K562 (cell line): ENCODE measurements around the gene ZNF774. TPM values are rescaled to one million over a fixed set of nuclear protein-coding genes. Genes with fewer than 3 reads are reported as not detected.

Source experiments
- ATAC-seq: fragments of 200-7000 bp; cut with Tn5 transposase; 3 replicates; pipeline ENCODE4 v1.9.1; 2020; ENCODE audit warnings: moderate library complexity
- BruUV-seq: library from RNA; stranded (reverse); fragments of 400-500 nt; replicated peaks from 2 replicates; lab custom pipeline; 2021; lab: Mats Ljungman, UMichigan
- CTCF ChIA-PET: fragments of 300-600 bp; formaldehyde crosslinking; extraction: SDS; loops from one replicate; lab custom pipeline; 2021; ENCODE audit warnings: low intra/inter-chr PET ratio; lab: Yijun Ruan, JAX
- POLR2A ChIA-PET: fragments of 300-600, 350-650 bp; sonication (Branson Sonifier 250); formaldehyde crosslinking; extraction: SDS; loops from one replicate; lab custom pipeline; 2021; ENCODE audit warnings: antibody characterized with exemption, inconsistent platforms; lab: Yijun Ruan, JAX
- DNase-seq, 4 experiments: peaks; one replicate each; pipeline versions ENCODE4 v3.0.0 to v3.0.0-alpha.2; 2011 to 2018; ENCODE audit warnings: low spot score in 3 of 4, mixed read lengths in 3 of 4; ENCODE audit errors: extremely low read depth in 1 of 4
- FAIRE-seq: peaks from 2 replicates; lab custom pipeline; 2011; peaks lifted over from hg19 to GRCh38; lab: Jason Lieb, UNC
- H2AFZ ChIP-seq: 2 replicates; pipeline ENCODE4 v1.6.0; 2011; ENCODE audit warnings: low read depth, low read length, control low read depth, inconsistent platforms
- H3K27ac ChIP-seq: fragments of 200-600 bp; 3 replicates; pipeline ENCODE4 v1.8.0; 2011; ENCODE audit warnings: low read depth, mild to moderate bottlenecking, control low read depth, inconsistent platforms, low read length, moderate library complexity, mixed read lengths; ENCODE audit errors: extremely low read depth
- H3K27me3 ChIP-seq, 2 experiments: fragments of 300-600 bp in 1 of 2; 2 replicates in 1 of 2; 3 replicates in 1 of 2; pipeline versions ENCODE4 v1.6.0 to v1.8.0; 2011; ENCODE audit warnings: inconsistent platforms in 2 of 2, low read length in 2 of 2, mild to moderate bottlenecking in 1 of 2, mixed read lengths in 1 of 2, moderate library complexity in 1 of 2; ENCODE audit not compliant: control insufficient read depth in 2 of 2, insufficient read depth in 2 of 2
- H3K36me3 ChIP-seq: fragments of 300-600 bp; 3 replicates; pipeline ENCODE4 v1.8.0; 2011; ENCODE audit warnings: mild to moderate bottlenecking, low read length, inconsistent platforms; ENCODE audit not compliant: control insufficient read depth, insufficient read depth
- H3K4me1 ChIP-seq, 2 experiments: fragments of 200-600 bp in 1 of 2; replicated peaks in 1 of 2; 2 replicates in 1 of 2; 3 replicates in 1 of 2; pipeline versions ENCODE4 v1.5.1 to v1.8.0; 2011; ENCODE audit warnings: inconsistent platforms in 2 of 2, low read length in 2 of 2, mild to moderate bottlenecking in 1 of 2, mixed read lengths in 1 of 2, moderate library complexity in 1 of 2; ENCODE audit not compliant: control insufficient read depth in 2 of 2, insufficient read depth in 2 of 2
- H3K4me2 ChIP-seq: 2 replicates; pipeline ENCODE4 v1.6.1; 2011; ENCODE audit warnings: low read length, control low read depth, inconsistent platforms, mixed read lengths; ENCODE audit not compliant: insufficient read depth
- H3K4me3 ChIP-seq: fragments of 200-600 bp; sonication (generic), shearing (Covaris generic); 2 replicates; pipeline ENCODE4 v1.5.1; 2016; ENCODE audit warnings: control low read depth, inconsistent platforms
- H3K79me2 ChIP-seq: fragments of 200-600 bp; 3 replicates; pipeline ENCODE4 v1.8.0; 2011; ENCODE audit warnings: low read length, inconsistent platforms; ENCODE audit not compliant: control insufficient read depth, insufficient read depth
- H3K9ac ChIP-seq, 2 experiments: 2 replicates each; pipeline versions ENCODE4 v1.6.0 to v1.6.1; 2011; ENCODE audit warnings: low read depth in 2 of 2, low read length in 2 of 2, control low read depth in 1 of 2, inconsistent platforms in 1 of 2, mild to moderate bottlenecking in 1 of 2, mixed read lengths in 1 of 2; ENCODE audit not compliant: insufficient read depth in 1 of 2
- H3K9me1 ChIP-seq: one replicate; pipeline ENCODE4 v1.6.0; 2011; ENCODE audit warnings: inconsistent platforms, mild to moderate bottlenecking, low read length, moderate library complexity; ENCODE audit not compliant: control insufficient read depth, insufficient read depth
- H3K9me3 ChIP-seq: replicated peaks from 2 replicates; pipeline ENCODE4 v1.5.1; 2011; ENCODE audit warnings: low read depth, low read length, inconsistent platforms; ENCODE audit not compliant: control insufficient read depth, insufficient read depth
- H4K20me1 ChIP-seq: replicated peaks from 2 replicates; pipeline ENCODE4 v1.6.1; 2011; ENCODE audit warnings: low read length, inconsistent platforms, mixed read lengths; ENCODE audit not compliant: control insufficient read depth, insufficient read depth
- CBX1 ChIP-seq: sonication (generic); IDR thresholded peaks from 2 replicates; pipeline ENCODE4 v1.6.1; 2016; ENCODE audit warnings: antibody characterized with exemption, low read depth, mild to moderate bottlenecking
- CBX3 ChIP-seq, 2 experiments: IDR thresholded peaks; 1 replicate in 1 of 2; 2 replicates in 1 of 2; pipeline ENCODE4 v1.6.1; 2012; ENCODE audit warnings: inconsistent platforms in 2 of 2, low read length in 2 of 2, borderline replicate concordance in 1 of 2, control low read depth in 1 of 2
- CBX5 ChIP-seq: IDR thresholded peaks from 2 replicates; pipeline ENCODE4 v1.6.1; 2014; ENCODE audit warnings: low read depth, borderline replicate concordance
- HNRNPH1 ChIP-seq: fragments of 200-400 bp; formaldehyde crosslinking; optimal IDR thresholded peaks from 2 replicates; pipeline ENCODE3; 2017; ENCODE audit warnings: low read depth, mild to moderate bottlenecking, low read length, moderate library complexity
- MCM5 ChIP-seq: fragments of 450-650 bp; IDR thresholded peaks from 2 replicates; pipeline ENCODE4 v1.6.1; 2016; ENCODE audit warnings: low read depth
- MED1 ChIP-seq: sonication (generic); formaldehyde crosslinking; IDR thresholded peaks from 2 replicates; pipeline ENCODE4 v1.8.1; 2023; ENCODE audit warnings: missing genetic modification reagents, borderline replicate concordance
- TRIM24 ChIP-seq, 2 experiments: fragments of 450-650 bp; IDR thresholded peaks; 2 replicates each; pipeline ENCODE4 v1.6.1; 2016
- TRIM28 ChIP-seq: fragments of 450-650 bp; IDR thresholded peaks from 2 replicates; pipeline ENCODE4 v1.6.1; 2017
- ZFP36 ChIP-seq: fragments of 150-350 bp; IDR thresholded peaks from 2 replicates; pipeline ENCODE4 v1.6.1; 2018; ENCODE audit warnings: low read length, low read depth; ENCODE audit not compliant: partially characterized antibody
- ZNF280A ChIP-seq: fragments of 450-650 bp; IDR thresholded peaks from 2 replicates; pipeline ENCODE4 v1.6.1; 2018; ENCODE audit warnings: mild to moderate bottlenecking, low read depth; ENCODE audit not compliant: partially characterized antibody
- ZNF41 ChIP-seq: fragments of 250-450 bp; sonication (Bioruptor Pico); conservative IDR thresholded peaks from 2 replicates; pipeline ENCODE4 v1.4.0; 2020; ENCODE audit warnings: mild to moderate bottlenecking
- WGBS: fragments of 100-300 bp; shearing (Covaris generic); methylation state at CpG from one replicate; pipeline ENCODE4 v1.1.6; 2016; ENCODE audit warnings: low coverage, mixed read lengths; ENCODE audit not compliant: insufficient coverage; ENCODE audit errors: missing lambda C conversion rate; 5-methylcytosine and 5-hydroxymethylcytosine counted together
- in situ Hi-C: fragments of 300-500 bp; cut with MboI; formaldehyde crosslinking; loops from 4 replicates; pipeline ENCODE4 v1.15.0; 2018; ENCODE audit warnings: inconsistent platforms, mixed read lengths
- intact Hi-C: fragments of 100-400 bp; cut with micrococcal nuclease; formaldehyde crosslinking; loops from 2 replicates; pipeline ENCODE4 v1.14.2; 2022
- polyA plus RNA-seq, 8 experiments: library from polyadenylated mRNA; depleted of rRNA in 4 of 8; stranded (reverse) in 5 of 8; unstranded in 3 of 8; fragments of >200 nt; fragmentation: Nextera tagmentation in 2 of 8; fragmentation: Illumina TruSeq in 1 of 8; extraction: Ambion mirVana in 2 of 8; extraction: Trizol in 1 of 8; gene quantifications; 2 replicates each; pipeline versions ENCODE4 v1.2.1 to v1.2.3, GENCODE V29; 2011 to 2014; ENCODE audit warnings: inconsistent platforms in 1 of 8, missing spikeins in 1 of 8
- total RNA-seq, 7 experiments: library from RNA; depleted of rRNA in 6 of 7; stranded (reverse); fragments of >200 nt in 6 of 7; fragmentation: Illumina TruSeq in 2 of 7; extraction: Trizol in 2 of 7; gene quantifications; 2 replicates each; pipeline versions ENCODE4 v1.2.1 to v1.2.3, GENCODE V29; 2011 to 2021; ENCODE audit warnings: low replicate concordance in 1 of 7

ZNF774 gene
- total and polyA plus RNA-seq, 9 of the 15 experiments (the other 6 are each of a cell fraction or from before 2014, with no cell fraction given), result 0.32 to 2.0 (median 1.2) TPM

GRCh38 chr15:90379263-90379662 is 27.2 kb downstream of the ZNF774 start:
- Histone ChIP-seq H3K4me3 (no peak overlapping the region), H3K27me3 (no peaks in the 10 kb centered on the region), H3K4me2 (no peak overlapping the region), H3K9me3 (peaks cover 7% of the 10 kb centered on the region), H3K9ac (no peak overlapping the region), H3K36me3 (no peaks in the 10 kb centered on the region), H3K4me1 (no peaks in the 10 kb centered on the region), H3K27ac (no peak overlapping the region), H3K79me2 (no peaks in the 10 kb centered on the region), H4K20me1 (no peaks in the 10 kb centered on the region), H2AFZ (no peak overlapping the region), H3K9me1 (no peaks in the 10 kb centered on the region)
- ChIA-PET POLR2A (interaction anchor here (0.9 to 1.3 kb wide), 2 partner anchors 15 to 17 kb away, joined by 3 read pairs; no protein-coding TSS in a partner anchor), CTCF (no interaction called here)
- ATAC-seq, result no peak
- 0% methylated on average over 3 of the region's 3 CpGs for WGBS
- no peak for FAIRE-seq
- intact Hi-C loops, result no loop called here
- in situ Hi-C loops, result no loop called here
- no TSS peak for BruUV-seq
- DNase-seq, result peak in 1 of 4 experiments; percentile 11
- TF ChIP-seq ZFP36 (peak; percentile 61), TRIM28 (peak; percentile 89), ZNF280A (peak; percentile 92), CBX3 (IDR thresholded peaks at IDR 0.05; ENCODE audit: borderline replicate concordance in 1 of 2, low read length in 2 of 2) (peak in 1 of 2 experiments; percentile 94; a peak in 2 of 3 replicates), HNRNPH1 (no peak), MCM5 (no peak), CBX1 (peak; percentile 63; the same call in 1 of the 2 replicates), ZNF41 (CRISPR knock-in tag) (no peak), TRIM24 (IDR thresholded peaks at IDR 0.05) (0 out of 4 replicates have a peak, but pooled peaks of 1 of the 2 experiments have one; percentile 13), CBX5 (peak; percentile 92; the same call in 1 of the 2 replicates), MED1 (no peak)
